Activated T-helper 9 cell treated with anti-CD3 and anti-CD28 coated beads, Interleukin-2, amount 50 U/mL, for 16 hours (primary cell): Measurements from ENCODE around the gene USB1.
"Not testable (repeated sequence)": the region's sequence is repeated elsewhere in the genome, so short reads cannot be mapped to it uniquely, and the experiment has no call there.

Experiments used
- DNase-seq: peaks from one replicate; pipeline ENCODE4 v3.0.0-alpha.2; 2020; ENCODE audit warnings: low read depth

USB1 gene

GRCh38 chr16:57970319-57970718 is 30.9 kb upstream of the USB1 start:
- DNase-seq: no peak

DNA sequence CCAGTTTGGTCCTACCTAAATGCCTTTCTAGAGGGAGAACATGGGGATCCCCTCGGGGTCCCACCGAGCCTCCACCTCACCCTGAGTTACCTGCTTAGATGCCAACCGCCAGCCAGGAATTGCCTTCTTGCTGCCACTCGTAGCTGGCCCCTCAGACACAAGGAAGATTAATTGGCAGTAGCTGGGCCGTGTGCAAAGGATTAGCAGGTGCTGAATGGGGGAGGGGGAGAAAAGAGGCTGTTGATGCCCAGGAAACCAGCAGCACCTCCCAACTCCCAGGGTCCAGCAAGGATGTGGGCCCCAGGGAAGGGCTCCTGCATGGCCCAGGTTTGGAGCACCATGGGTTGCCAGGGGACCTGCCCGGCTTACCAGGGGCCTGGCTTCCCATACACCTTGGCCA is 30.2 kb upstream of the USB1 start, which contains the start of gene CNGB1:
Gene CNGB1 (minus strand): TSS at position 159 of the 400 bp plus-strand sequence. CDS start 3,842 bp downstream, outside the sequence.
- no peak for DNase-seq

- no peak for DNase-seq
These were observed 29.4 kb upstream of the USB1 start for GRCh38 chr16:57971848-57972247.

- DNase-seq: no peak
These were observed 28.9 kb upstream of the USB1 start for GRCh38 chr16:57972306-57972705.

DNA sequence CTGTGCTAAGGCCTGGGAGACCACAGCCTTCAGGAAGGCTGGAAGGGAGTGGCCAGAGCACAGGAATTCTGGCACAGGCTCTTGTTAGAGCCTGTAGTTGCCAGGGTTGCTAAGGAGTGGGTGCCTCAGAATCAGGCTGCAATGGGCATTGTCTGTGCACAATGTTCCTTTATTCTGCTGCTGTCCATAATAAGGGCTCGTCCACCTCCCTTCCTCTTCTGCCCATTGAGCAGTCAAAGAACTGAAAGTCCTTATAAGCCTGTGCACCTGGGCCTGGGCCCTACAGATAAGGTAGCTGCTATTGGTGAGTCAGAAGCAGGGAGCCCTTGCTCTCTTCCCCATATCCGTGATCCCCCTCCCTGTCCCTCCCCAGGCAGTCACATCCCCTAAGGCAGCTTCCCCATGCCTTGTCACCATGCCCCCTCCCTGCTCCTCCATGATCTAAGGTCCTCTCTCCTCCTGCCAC is 24.8 kb upstream of the USB1 start:
- DNase-seq: no peak

- no peak for DNase-seq
These were observed 23.7 kb upstream of the USB1 start for GRCh38 chr16:57977418-57978069.

DNA sequence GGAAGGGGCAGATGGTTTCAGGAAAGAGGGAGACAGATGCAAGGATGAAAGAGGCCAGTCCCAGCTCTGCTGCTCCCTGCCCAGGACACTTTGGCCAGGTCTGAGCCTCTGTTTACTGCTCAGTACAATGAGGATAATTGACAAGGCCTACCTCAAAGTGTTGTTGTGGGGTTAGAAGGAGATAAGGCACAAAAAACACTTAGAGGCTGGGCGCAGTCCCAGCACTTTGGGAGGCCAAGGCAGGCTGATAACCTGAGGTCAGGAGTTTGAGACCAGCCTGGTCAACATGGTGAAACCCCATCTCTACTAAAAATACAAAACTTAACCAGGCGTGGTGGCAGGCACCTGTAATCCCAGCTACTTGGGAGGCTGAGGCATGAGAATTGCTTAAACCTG is 23.1 kb upstream of the USB1 start:
- DNase-seq: not testable (repeated sequence)

DNA sequence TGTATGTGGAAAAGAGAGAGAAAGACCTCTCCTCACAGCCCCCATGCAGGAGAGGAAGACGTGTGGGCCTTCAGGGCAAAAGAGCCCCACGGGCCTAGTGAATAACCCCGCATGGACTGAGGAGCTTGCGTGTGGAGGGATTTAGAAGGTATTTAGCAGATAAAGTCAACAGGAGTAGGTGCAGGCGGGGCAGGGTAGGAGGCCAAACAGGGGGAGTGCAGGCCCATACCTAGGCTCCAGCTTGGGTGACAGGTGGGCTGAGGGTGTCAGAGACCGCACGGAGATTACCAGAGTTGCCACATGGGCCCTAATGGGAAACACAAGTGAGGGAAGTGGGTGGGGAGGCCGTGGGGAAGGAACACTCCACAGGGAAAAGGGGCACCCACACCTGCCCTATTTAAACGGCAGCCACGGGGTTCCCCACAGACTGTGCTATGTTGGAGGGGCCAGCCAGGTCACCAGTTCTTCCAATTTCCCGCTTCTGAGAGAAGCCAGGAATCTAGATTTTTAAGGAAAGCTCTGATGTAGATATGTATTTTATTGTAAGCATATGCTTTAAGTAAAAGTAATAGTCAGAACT is 22.1 kb upstream of the USB1 start:
- no peak for DNase-seq

- no peak for DNase-seq
These were observed 19.6 kb upstream of the USB1 start for GRCh38 chr16:57981636-57982035.

GRCh38 chr16:57982385-57982784 is 18.8 kb upstream of the USB1 start:
- DNase-seq: no peak

- peak; percentile 88 for DNase-seq
These were observed 16.6 kb upstream of the USB1 start for GRCh38 chr16:57984443-57985203.

DNA sequence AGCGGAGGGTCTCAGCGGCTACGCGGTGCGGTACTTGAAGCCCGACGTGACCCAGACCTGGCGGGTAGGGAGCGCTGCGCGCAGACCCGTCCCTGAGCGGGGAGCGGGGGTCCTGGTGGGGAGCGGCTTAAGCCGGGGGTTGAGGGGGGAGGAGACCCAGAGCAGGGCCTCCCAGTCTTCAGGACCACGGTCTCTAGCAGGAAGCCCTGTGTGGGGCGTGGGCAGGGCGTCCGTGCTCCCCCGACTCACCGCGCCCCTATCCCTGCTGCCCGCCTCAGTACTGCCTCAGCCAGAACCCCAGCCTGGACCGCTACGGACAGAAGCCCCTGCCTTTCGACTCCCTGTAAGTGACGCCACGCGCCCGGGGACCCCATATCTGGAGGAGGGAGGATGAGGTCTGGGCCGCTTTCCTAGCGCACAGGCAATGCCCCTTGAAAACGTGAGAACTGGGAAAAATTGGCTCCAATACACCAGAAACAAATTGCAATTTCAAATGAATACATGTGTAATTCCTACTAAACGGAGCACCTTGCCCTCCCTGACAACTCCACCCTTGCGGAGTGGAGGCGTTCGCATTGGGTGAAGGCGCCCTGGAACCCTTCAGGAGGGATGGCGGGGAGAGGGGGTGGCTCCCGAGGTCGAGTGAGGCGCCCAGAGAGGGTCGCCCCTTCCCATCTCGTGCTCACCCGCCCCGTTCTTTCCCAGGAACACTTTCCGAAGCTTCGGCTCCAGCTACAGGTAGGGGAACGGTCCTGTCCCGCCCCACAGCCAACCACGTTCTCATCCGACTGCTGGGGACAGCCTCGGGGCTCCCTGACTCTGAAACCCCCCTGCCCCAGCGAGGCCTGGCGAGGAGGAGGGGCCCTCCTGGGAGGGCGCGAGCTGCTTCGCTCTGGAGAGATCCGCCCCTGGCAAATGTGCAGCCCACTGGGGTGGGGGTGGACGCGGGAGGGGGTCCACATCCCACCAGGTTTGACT is 15.7 kb upstream of the USB1 start:
- DNase-seq: no peak

DNA sequence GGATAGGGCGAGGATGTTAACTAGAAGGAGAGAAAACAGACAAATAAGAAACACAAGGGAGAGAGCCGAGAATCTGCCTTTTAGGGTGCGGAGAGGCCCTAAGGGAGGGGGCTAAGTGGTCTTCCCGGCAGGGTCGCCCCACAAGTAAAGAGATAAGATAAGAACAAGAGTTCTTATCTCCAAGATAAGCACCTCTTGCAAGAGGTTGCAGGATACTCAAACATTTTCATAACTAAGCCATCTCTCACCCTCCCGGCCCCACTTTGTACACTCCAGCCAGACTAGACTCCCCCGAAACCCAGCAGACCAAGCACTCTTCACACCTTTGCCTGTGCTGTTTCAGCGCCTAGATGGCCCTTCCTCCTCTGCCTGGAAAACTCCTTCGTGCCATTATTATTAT is 15.0 kb upstream of the USB1 start:
- no peak for DNase-seq

GRCh38 chr16:57987441-57988177 is 13.6 kb upstream of the USB1 start:
- no peak for DNase-seq

DNA sequence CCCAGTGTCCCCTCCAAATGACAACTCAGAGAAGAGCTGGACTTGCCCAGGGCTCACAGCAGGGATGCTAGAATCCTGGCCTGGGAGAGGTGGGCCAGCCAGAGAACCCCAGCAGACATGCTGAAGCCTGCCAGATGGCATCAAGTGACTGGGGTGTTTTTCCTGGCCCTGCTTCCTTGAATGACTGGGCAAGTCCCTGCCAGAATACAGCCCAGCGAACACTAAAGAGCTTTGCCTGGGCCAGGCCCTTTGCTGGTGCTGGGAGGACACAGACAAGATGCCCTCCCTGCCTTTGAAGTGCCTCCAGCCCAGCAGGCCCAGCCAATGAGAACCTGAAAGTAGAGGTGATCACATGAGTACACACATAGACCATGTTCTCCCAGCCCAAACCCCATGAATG is 12.3 kb upstream of the USB1 start:
- no peak for DNase-seq

DNA sequence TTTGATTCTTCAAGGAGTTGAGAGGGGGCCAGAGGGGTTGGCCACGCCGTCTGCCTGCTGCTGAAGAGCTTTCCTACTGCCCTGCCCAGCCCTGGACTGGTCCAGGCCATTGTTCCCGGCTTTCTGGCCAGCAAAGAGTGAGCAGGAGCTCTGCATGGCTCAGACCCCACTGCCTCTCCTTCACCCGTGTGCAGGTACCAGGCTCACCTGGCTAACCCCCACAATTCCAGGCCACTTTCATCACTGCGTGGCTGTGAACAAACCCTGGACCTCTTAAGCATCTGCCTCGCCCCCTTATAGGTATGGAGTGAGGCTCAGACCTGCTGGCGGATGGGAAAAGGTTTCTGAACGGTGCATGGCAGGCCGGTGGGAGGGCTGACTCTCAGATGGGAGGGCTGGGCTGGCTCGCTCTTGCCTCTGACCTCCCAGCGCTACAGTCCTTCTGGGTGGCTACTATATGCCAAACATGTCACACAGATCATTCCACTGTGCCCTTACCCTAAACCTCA is 9.6 kb upstream of the USB1 start:
- DNase-seq: no peak

- no peak for DNase-seq
These were observed 9.1 kb upstream of the USB1 start for GRCh38 chr16:57992084-57992483.

- DNase-seq: no peak
These were observed 7.8 kb upstream of the USB1 start for GRCh38 chr16:57993438-57993837.

- no peak for DNase-seq
These were observed 7.3 kb upstream of the USB1 start for GRCh38 chr16:57993897-57994296.

DNA sequence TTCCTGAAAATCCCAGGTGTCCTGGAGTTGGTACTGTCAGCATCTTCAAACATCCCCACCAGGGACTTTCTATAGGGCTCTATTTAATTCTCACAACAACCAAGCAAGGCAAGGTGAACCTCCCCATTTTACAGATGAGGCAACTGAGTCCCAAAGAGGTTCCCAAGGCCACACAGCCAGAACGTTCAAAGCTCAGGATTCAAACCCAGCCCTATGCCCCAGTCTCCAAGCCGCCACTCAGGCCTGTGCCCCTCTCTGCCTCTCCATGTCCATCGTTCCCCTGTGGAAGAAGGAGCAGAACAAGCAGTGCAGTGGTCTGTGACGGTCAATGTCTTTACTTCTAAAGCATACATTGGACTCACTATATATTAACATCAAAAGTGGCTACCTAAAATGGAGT is 6.8 kb upstream of the USB1 start:
- no peak for DNase-seq

GRCh38 chr16:57994778-57995177 is 6.4 kb upstream of the USB1 start:
- DNase-seq: no peak
